ENCODE measurements around the gene SMPDL3B.

DNA sequence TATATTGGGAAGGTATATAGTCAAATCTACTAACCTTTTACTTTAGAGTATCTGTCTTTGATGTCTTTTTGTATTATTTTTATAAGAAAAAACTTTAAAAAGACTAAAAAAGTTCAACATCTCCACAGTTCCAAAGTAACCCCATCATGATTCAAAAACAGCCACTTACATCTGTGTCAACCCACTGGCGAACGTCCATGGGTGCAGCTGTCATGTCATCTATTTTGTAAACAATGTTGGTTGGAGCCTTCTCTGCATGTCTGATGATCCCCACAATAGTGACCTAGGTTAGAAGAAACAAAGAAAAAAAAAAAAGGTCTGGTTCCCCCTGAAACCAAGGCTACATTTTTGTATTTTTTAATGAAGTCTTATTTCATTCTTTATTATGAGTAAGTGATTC lies 28.0 kb upstream of the SMPDL3B start:
- TF ChIP-seq POLR2A (IDR thresholded peaks at IDR 0.05; ENCODE audit: low read depth, low read length): no peak
- no peak for TF ChIP-seq TAF1 (IDR thresholded peaks at IDR 0.05; ENCODE audit: low read depth, low read length)
- TF ChIP-seq POLR2AphosphoS5 (IDR thresholded peaks at IDR 0.05; ENCODE audit: low read depth, low read length): no peak

All from GM12891 (cell line).